ENCODE data around the gene SSX2IP. TPM values are rescaled to one million over a fixed set of nuclear protein-coding genes. Genes with fewer than 3 reads are reported as not detected.

Gene SSX2IP
- total RNA-seq, 4 donors from 2014 or later = 9.6 to 13.7 (median 9.7) TPM

GRCh38 chr1:84703431-84703830 is 13.2 kb upstream of the SSX2IP start:
- no peak overlapping the region for H3K27ac ChIP-seq (replicated peaks in 1 of 4)
- TF ChIP-seq POLR2AphosphoS5 (IDR thresholded peaks at IDR 0.05) = no peak
- TF ChIP-seq POLR2A (IDR thresholded peaks at IDR 0.05; ENCODE audit: low read depth) = no peak
- peaks cover 4 to 29% (median 18%) of the 10 kb centered on the region in 4 donors for H3K4me1 ChIP-seq
- no peaks in the 10 kb centered on the region for H3K9me3 ChIP-seq
- H3K36me3 ChIP-seq = no peaks in the 10 kb centered on the region
- no peak for DNase-seq (ENCODE audit: extremely low spot score)
- H3K27me3 ChIP-seq = no peaks in the 10 kb centered on the region
- WGBS = 35% methylated on average over 2 of the region's 2 CpGs
- no peak overlapping the region for H3K4me3 ChIP-seq
- intact Hi-C loops (cut with DNase I) = no loop called here

GRCh38 chr1:84702143-84702542 is 11.9 kb upstream of the SSX2IP start:
- H3K27ac ChIP-seq (replicated peaks in 1 of 4) = peak overlapping the region in 2 of 4 donors; percentile 18 to 64

GRCh38 chr1:84701376-84701775 is 11.1 kb upstream of the SSX2IP start:
- no peak for DNase-seq (ENCODE audit: extremely low spot score)
- peak overlapping the region in 3 of 4 donors; percentile 6 to 26 (median 8) for H3K4me3 ChIP-seq
- H3K36me3 ChIP-seq = no peaks in the 10 kb centered on the region
- intact Hi-C loops (cut with DNase I) = no loop called here
- TF ChIP-seq POLR2A (IDR thresholded peaks at IDR 0.05; ENCODE audit: low read depth) = no peak
- TF ChIP-seq EP300 (IDR thresholded peaks at IDR 0.05) = no peak
- no peak for TF ChIP-seq POLR2AphosphoS5 (IDR thresholded peaks at IDR 0.05)
- no peak for TF ChIP-seq CTCF (IDR thresholded peaks at IDR 0.05)
- H3K4me1 ChIP-seq = peaks cover 9 to 42% (median 32%) of the 10 kb centered on the region in 4 donors
- no peaks in the 10 kb centered on the region for H3K9me3 ChIP-seq
- H3K27ac ChIP-seq (replicated peaks in 1 of 4) = peak overlapping the region; percentile 18 to 64 (median 50)
- no peaks in the 10 kb centered on the region for H3K27me3 ChIP-seq
- 22% methylated on average over 5 of the region's 5 CpGs for WGBS

More at GRCh38 chr1:84702143-84702542, 11.9 kb upstream of the SSX2IP start:
- no peak for DNase-seq (ENCODE audit: extremely low spot score)
- 87% methylated on average over 1 of the region's 1 CpG for WGBS
- no peaks in the 10 kb centered on the region for H3K9me3 ChIP-seq
- TF ChIP-seq POLR2AphosphoS5 (IDR thresholded peaks at IDR 0.05) (no peak), EP300 (IDR thresholded peaks at IDR 0.05) (no peak), POLR2A (IDR thresholded peaks at IDR 0.05; ENCODE audit: low read depth) (no peak), CTCF (IDR thresholded peaks at IDR 0.05) (no peak)
- H3K27me3 ChIP-seq = no peaks in the 10 kb centered on the region
- H3K36me3 ChIP-seq = no peaks in the 10 kb centered on the region
- H3K4me1 ChIP-seq = peaks cover 9 to 38% (median 31%) of the 10 kb centered on the region in 4 donors
- intact Hi-C loops (cut with DNase I) = no loop called here
- no peak overlapping the region for H3K4me3 ChIP-seq

- no peaks in the 10 kb centered on the region for H3K27me3 ChIP-seq
- TF ChIP-seq CTCF (IDR thresholded peaks at IDR 0.05) = no peak
- no peak for TF ChIP-seq EP300 (IDR thresholded peaks at IDR 0.05)
- TF ChIP-seq POLR2A (IDR thresholded peaks at IDR 0.05; ENCODE audit: low read depth) = no peak
- TF ChIP-seq POLR2AphosphoS5 (IDR thresholded peaks at IDR 0.05) = no peak
- H3K4me3 ChIP-seq = no peak overlapping the region
- peaks cover 9 to 42% (median 32%) of the 10 kb centered on the region in 4 donors for H3K4me1 ChIP-seq
- DNase-seq (ENCODE audit: extremely low spot score) = no peak
- no peaks in the 10 kb centered on the region for H3K36me3 ChIP-seq
- no peaks in the 10 kb centered on the region for H3K9me3 ChIP-seq
- no peak overlapping the region for H3K27ac ChIP-seq (replicated peaks in 1 of 4)
- 80% methylated on average over 1 of the region's 1 CpG for WGBS
- intact Hi-C loops (cut with DNase I) = no loop called here
Measured at GRCh38 chr1:84700070-84700469, 9.8 kb upstream of the SSX2IP start.

- DNase-seq (ENCODE audit: extremely low spot score) = no peak
Measured at GRCh38 chr1:84698151-84699110, 8.2 kb upstream of the SSX2IP start.

More at GRCh38 chr1:84698151-84699110, 8.2 kb upstream of the SSX2IP start:
- Histone ChIP-seq H3K27ac (replicated peaks in 1 of 4) (peak overlapping the region; percentile 64 to 82 (median 75)), H3K4me1 (peaks cover 9 to 42% (median 32%) of the 10 kb centered on the region in 4 donors), H3K9me3 (no peaks in the 10 kb centered on the region), H3K4me3 (no peak overlapping the region), H3K36me3 (no peaks in the 10 kb centered on the region), H3K27me3 (no peaks in the 10 kb centered on the region)
- TF ChIP-seq EP300 (IDR thresholded peaks at IDR 0.05) (no peak), POLR2AphosphoS5 (IDR thresholded peaks at IDR 0.05) (peak in 1 of 2 donors; percentile 36)
- 18% methylated on average over 2 of the region's 2 CpGs for WGBS
- intact Hi-C loops (cut with DNase I) = no loop called here

Measured in esophagus muscularis mucosa (tissue), 4 donors.